ENCODE measurements around the gene ZFYVE27.

The ZFYVE27 gene

GRCh38 chr10:97782455-97783228 lies 45.7 kb downstream of the ZFYVE27 start:
- TF ChIP-seq, protein P1, sequence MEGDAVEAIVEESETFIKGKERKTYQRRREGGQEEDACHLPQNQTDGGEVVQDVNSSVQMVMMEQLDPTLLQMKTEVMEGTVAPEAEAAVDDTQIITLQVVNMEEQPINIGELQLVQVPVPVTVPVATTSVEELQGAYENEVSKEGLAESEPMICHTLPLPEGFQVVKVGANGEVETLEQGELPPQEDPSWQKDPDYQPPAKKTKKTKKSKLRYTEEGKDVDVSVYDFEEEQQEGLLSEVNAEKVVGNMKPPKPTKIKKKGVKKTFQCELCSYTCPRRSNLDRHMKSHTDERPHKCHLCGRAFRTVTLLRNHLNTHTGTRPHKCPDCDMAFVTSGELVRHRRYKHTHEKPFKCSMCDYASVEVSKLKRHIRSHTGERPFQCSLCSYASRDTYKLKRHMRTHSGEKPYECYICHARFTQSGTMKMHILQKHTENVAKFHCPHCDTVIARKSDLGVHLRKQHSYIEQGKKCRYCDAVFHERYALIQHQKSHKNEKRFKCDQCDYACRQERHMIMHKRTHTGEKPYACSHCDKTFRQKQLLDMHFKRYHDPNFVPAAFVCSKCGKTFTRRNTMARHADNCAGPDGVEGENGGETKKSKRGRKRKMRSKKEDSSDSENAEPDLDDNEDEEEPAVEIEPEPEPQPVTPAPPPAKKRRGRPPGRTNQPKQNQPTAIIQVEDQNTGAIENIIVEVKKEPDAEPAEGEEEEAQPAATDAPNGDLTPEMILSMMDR (IDR thresholded peaks at IDR 0.05; ENCODE audit: insufficient read depth, low read length, poor library complexity, severe bottlenecking) = no peak
- no peaks in the 10 kb centered on the region for H3K36me3 ChIP-seq (ENCODE audit: control insufficient read depth, insufficient read depth, low read length)
- peaks cover 1% of the 10 kb centered on the region for H3K27me3 ChIP-seq (replicated peaks; ENCODE audit: control insufficient read depth, insufficient read depth, low read length)
- H3K4me3 ChIP-seq (replicated peaks; ENCODE audit: low read depth, low read length) = no peak overlapping the region
- no peak for DNase-seq (ENCODE audit: extremely low read depth, insufficient read length)

GRCh38 chr10:97784200-97784810 lies 47.4 kb downstream of the ZFYVE27 start:
- Histone ChIP-seq H3K4me3 (replicated peaks; ENCODE audit: low read depth, low read length) (no peak overlapping the region), H3K36me3 (ENCODE audit: control insufficient read depth, insufficient read depth, low read length) (no peaks in the 10 kb centered on the region), H3K27me3 (replicated peaks; ENCODE audit: control insufficient read depth, insufficient read depth, low read length) (no peaks in the 10 kb centered on the region; the same call in none of the 2 replicates)
- TF ChIP-seq, protein P1 (IDR thresholded peaks at IDR 0.05; ENCODE audit: insufficient read depth, low read length, poor library complexity, severe bottlenecking) = no peak
- DNase-seq (ENCODE audit: extremely low read depth, insufficient read length) = no peak

GRCh38 chr10:97785231-97785630 lies 48.3 kb downstream of the ZFYVE27 start:
- DNase-seq (ENCODE audit: extremely low read depth, insufficient read length) = no peak
- H3K27me3 ChIP-seq (replicated peaks; ENCODE audit: control insufficient read depth, insufficient read depth, low read length) = no peaks in the 10 kb centered on the region; the same call in none of the 2 replicates
- TF ChIP-seq, protein P1 (IDR thresholded peaks at IDR 0.05; ENCODE audit: insufficient read depth, low read length, poor library complexity, severe bottlenecking) = no peak

DNA sequence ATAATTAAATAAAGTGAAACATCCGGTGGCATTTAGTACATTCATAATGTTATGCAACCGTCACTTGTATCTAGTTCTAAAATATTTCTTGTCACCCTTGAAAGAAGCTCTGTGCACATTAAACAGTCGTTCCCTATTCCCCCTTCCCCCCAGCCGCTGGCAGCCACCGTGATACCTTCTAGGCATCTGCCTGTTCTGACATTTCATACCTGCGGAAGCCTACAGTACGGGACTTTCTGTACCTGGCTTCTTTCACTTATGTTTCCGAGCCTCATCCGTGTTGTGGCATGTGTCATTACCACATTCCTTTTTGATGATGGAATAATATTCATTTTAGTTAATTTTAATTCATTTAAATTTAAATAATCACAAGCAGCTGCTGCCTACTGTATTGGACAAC lies 48.8 kb downstream of the ZFYVE27 start:
- Histone ChIP-seq H3K36me3 (ENCODE audit: control insufficient read depth, insufficient read depth, low read length) (no peaks in the 10 kb centered on the region), H3K27me3 (replicated peaks; ENCODE audit: control insufficient read depth, insufficient read depth, low read length) (no peaks in the 10 kb centered on the region; the same call in none of the 2 replicates), H3K4me3 (replicated peaks; ENCODE audit: low read depth, low read length) (no peak overlapping the region)
- no peak for DNase-seq (ENCODE audit: extremely low read depth, insufficient read length)
- TF ChIP-seq, protein P1 (IDR thresholded peaks at IDR 0.05; ENCODE audit: insufficient read depth, low read length, poor library complexity, severe bottlenecking) = no peak

More at GRCh38 chr10:97785231-97785630, 48.3 kb downstream of the ZFYVE27 start:
- Histone ChIP-seq H3K36me3 (ENCODE audit: control insufficient read depth, insufficient read depth, low read length) (no peaks in the 10 kb centered on the region), H3K4me3 (replicated peaks; ENCODE audit: low read depth, low read length) (no peak overlapping the region)

GRCh38 chr10:97788552-97789442 lies 51.9 kb downstream of the ZFYVE27 start:
- TF ChIP-seq, protein P1 (IDR thresholded peaks at IDR 0.05; ENCODE audit: insufficient read depth, low read length, poor library complexity, severe bottlenecking) = no peak
- Histone ChIP-seq H3K4me3 (replicated peaks; ENCODE audit: low read depth, low read length) (no peak overlapping the region), H3K27me3 (replicated peaks; ENCODE audit: control insufficient read depth, insufficient read depth, low read length) (no peaks in the 10 kb centered on the region; the same call in 1 of the 2 replicates), H3K36me3 (ENCODE audit: control insufficient read depth, insufficient read depth, low read length) (no peaks in the 10 kb centered on the region)
- no peak for DNase-seq (ENCODE audit: extremely low read depth, insufficient read length)

Measured in GM06990 (cell line).